GM10847 (cell line): ENCODE results near the gene PITX1.

Source experiments
- POLR2A ChIP-seq: IDR thresholded peaks from 2 replicates; pipeline ENCODE4 v1.6.1; 2011; ENCODE audit not compliant: insufficient read length; ENCODE audit errors: extremely low read depth

Gene PITX1

GRCh38 chr5:135065306-135066265, 31.6 kb upstream of the PITX1 start:
- no peak for TF ChIP-seq POLR2A

- no peak for TF ChIP-seq POLR2A
Measured at GRCh38 chr5:135064235-135064570, 30.2 kb upstream of the PITX1 start.

GRCh38 chr5:135063511-135064234, 29.6 kb upstream of the PITX1 start:
- TF ChIP-seq POLR2A: no peak

GRCh38 chr5:135063056-135063445, 29.0 kb upstream of the PITX1 start:
- TF ChIP-seq POLR2A: no peak

GRCh38 chr5:135062216-135063055, 28.4 kb upstream of the PITX1 start:
- TF ChIP-seq POLR2A: no peak

GRCh38 chr5:135061001-135061400, 27.0 kb upstream of the PITX1 start:
- no peak for TF ChIP-seq POLR2A

GRCh38 chr5:135060021-135060420, 26.0 kb upstream of the PITX1 start:
- TF ChIP-seq POLR2A: no peak

- TF ChIP-seq POLR2A: no peak
Measured at GRCh38 chr5:135059000-135059923, 25.2 kb upstream of the PITX1 start.

- TF ChIP-seq POLR2A: no peak
Measured at GRCh38 chr5:135058331-135058732, 24.3 kb upstream of the PITX1 start.

- no peak for TF ChIP-seq POLR2A
Measured at GRCh38 chr5:135057233-135057632, 23.2 kb upstream of the PITX1 start.

- no peak for TF ChIP-seq POLR2A
Measured at GRCh38 chr5:135056316-135057030, 22.4 kb upstream of the PITX1 start.

GRCh38 chr5:135055396-135055795, 21.4 kb upstream of the PITX1 start:
- no peak for TF ChIP-seq POLR2A

- no peak for TF ChIP-seq POLR2A
Measured at GRCh38 chr5:135054546-135054945, 20.5 kb upstream of the PITX1 start.

- TF ChIP-seq POLR2A: no peak
Measured at GRCh38 chr5:135053989-135054388, 20.0 kb upstream of the PITX1 start.
